H9 (cell line): ENCODE measurements around the gene PGM1. TPM values are rescaled to one million over a fixed set of nuclear protein-coding genes. Genes with fewer than 3 reads are reported as not detected.

Experiments used
- DNase-seq: peaks from one replicate; pipeline ENCODE4 v3.0.0-alpha.2; 2017
- H2AFZ ChIP-seq: one replicate; pipeline ENCODE4 v1.6.1; 2013; ENCODE audit warnings: mild to moderate bottlenecking, low read length, control low read depth, moderate library complexity
- H2AK5ac ChIP-seq: 2 replicates; pipeline ENCODE4 v1.6.1; 2013; ENCODE audit warnings: low read length, control low read depth, mixed read lengths; ENCODE audit not compliant: insufficient read length
- H2BK120ac ChIP-seq: one replicate; pipeline ENCODE4 v1.6.1; 2013; ENCODE audit warnings: low read depth, mild to moderate bottlenecking, low read length, control low read depth, inconsistent platforms; ENCODE audit not compliant: poor library complexity, severe bottlenecking
- H2BK12ac ChIP-seq: 2 replicates; pipeline ENCODE4 v1.6.1; 2013; ENCODE audit warnings: low read length, control low read depth, mixed read lengths, low read depth; ENCODE audit not compliant: insufficient read length
- H2BK15ac ChIP-seq: 2 replicates; pipeline ENCODE4 v1.6.1; 2013; ENCODE audit warnings: low read depth, low read length, control low read depth
- H2BK20ac ChIP-seq: one replicate; pipeline ENCODE4 v1.6.1; 2013; ENCODE audit warnings: low read depth, mild to moderate bottlenecking, low read length, control low read depth, inconsistent platforms; ENCODE audit not compliant: poor library complexity, severe bottlenecking
- H2BK5ac ChIP-seq: 2 replicates; pipeline ENCODE4 v1.6.1; 2013; ENCODE audit warnings: low read length, control low read depth, mixed read lengths; ENCODE audit not compliant: insufficient read length
- H3K14ac ChIP-seq: 2 replicates; pipeline ENCODE4 v1.6.1; 2013; ENCODE audit warnings: low read length, control low read depth; ENCODE audit not compliant: insufficient read depth
- H3K18ac ChIP-seq: 2 replicates; pipeline ENCODE4 v1.6.1; 2013; ENCODE audit warnings: low read depth, mild to moderate bottlenecking, mixed read lengths, low read length, control low read depth; ENCODE audit not compliant: insufficient read length
- H3K23ac ChIP-seq: 2 replicates; pipeline ENCODE4 v1.6.1; 2013; ENCODE audit warnings: low read length, control low read depth, mixed read lengths, low read depth; ENCODE audit not compliant: insufficient read length
- H3K23me2 ChIP-seq: 2 replicates; pipeline ENCODE4 v1.6.1; 2013; ENCODE audit warnings: low read depth, mild to moderate bottlenecking, mixed read lengths, low read length, control low read depth; ENCODE audit not compliant: insufficient read length, poor library complexity, severe bottlenecking
- H3K27ac ChIP-seq: 2 replicates; pipeline ENCODE4 v1.5.1; 2013; ENCODE audit warnings: low read length, control low read depth, mixed read lengths, low read depth; ENCODE audit not compliant: insufficient read length
- H3K27me3 ChIP-seq: 2 replicates; pipeline ENCODE4 v1.6.1; 2013; ENCODE audit warnings: low read length, control low read depth, inconsistent platforms; ENCODE audit not compliant: insufficient read depth
- H3K4ac ChIP-seq: 2 replicates; pipeline ENCODE4 v1.6.1; 2013; ENCODE audit warnings: low read depth, mild to moderate bottlenecking, control low read depth, inconsistent platforms, low read length, moderate library complexity
- H3K4me1 ChIP-seq: 2 replicates; pipeline ENCODE4 v1.6.1; 2013; ENCODE audit warnings: low read length, control low read depth, inconsistent platforms; ENCODE audit not compliant: insufficient read depth
- H3K4me2 ChIP-seq: 2 replicates; pipeline ENCODE4 v1.6.1; 2013; ENCODE audit warnings: low read length, control low read depth, mixed read lengths; ENCODE audit not compliant: insufficient read length, insufficient read depth
- H3K56ac ChIP-seq: 2 replicates; pipeline ENCODE4 v1.6.1; 2013; ENCODE audit warnings: low read depth, mild to moderate bottlenecking, mixed read lengths, low read length, control low read depth; ENCODE audit not compliant: insufficient read length
- H3K79me1 ChIP-seq: 2 replicates; pipeline ENCODE4 v1.6.1; 2013; ENCODE audit warnings: low read depth, mild to moderate bottlenecking, moderate library complexity, low read length, control low read depth, inconsistent platforms; ENCODE audit not compliant: insufficient read depth, poor library complexity, severe bottlenecking
- H3K79me2 ChIP-seq: 2 replicates; pipeline ENCODE4 v1.6.1; 2013; ENCODE audit warnings: low read length, control low read depth, inconsistent platforms; ENCODE audit not compliant: insufficient read depth
- H3K9ac ChIP-seq: 2 replicates; pipeline ENCODE4 v1.6.1; 2013; ENCODE audit warnings: low read length, control low read depth, mixed read lengths; ENCODE audit not compliant: insufficient read length; ENCODE audit errors: extremely low read depth
- H3K9me3 ChIP-seq: one replicate; pipeline ENCODE4 v1.6.1; 2013; ENCODE audit warnings: low read depth, low read length, inconsistent platforms; ENCODE audit not compliant: control insufficient read depth
- H3T11ph ChIP-seq: one replicate; pipeline ENCODE4 v1.6.1; 2013; ENCODE audit warnings: mild to moderate bottlenecking, low read length, control low read depth, inconsistent platforms
- H4K20me1 ChIP-seq: one replicate; pipeline ENCODE4 v1.6.1; 2013; ENCODE audit not compliant: control insufficient read depth, insufficient read length, insufficient read depth
- H4K5ac ChIP-seq: 2 replicates; pipeline ENCODE4 v1.6.1; 2013; ENCODE audit warnings: low read depth, mild to moderate bottlenecking, mixed read lengths, low read length, control low read depth; ENCODE audit not compliant: insufficient read length
- H4K8ac ChIP-seq: replicated peaks from 2 replicates; pipeline ENCODE4 v1.6.1; 2013; ENCODE audit warnings: low read length, control low read depth, mixed read lengths, low read depth; ENCODE audit not compliant: insufficient read length
- H4K91ac ChIP-seq: 2 replicates; pipeline ENCODE4 v1.6.1; 2013; ENCODE audit warnings: low read depth, mild to moderate bottlenecking, moderate library complexity, mixed read lengths, low read length, control low read depth; ENCODE audit not compliant: insufficient read length
- H3K27ac Mint-ChIP-seq, 3 experiments: 2 replicates in 2 of 3; 3 replicates in 1 of 3; pipeline ENCODE4 v1.8.0; 2020 to 2021; ENCODE audit warnings: mixed read lengths in 3 of 3, mild to moderate bottlenecking in 1 of 3, moderate library complexity in 1 of 3
- H3K27me3 Mint-ChIP-seq: 2 replicates; pipeline ENCODE4 v1.8.0; 2021; ENCODE audit warnings: low read depth, mild to moderate bottlenecking, moderate library complexity, mixed read lengths
- H3K36me3 Mint-ChIP-seq, 3 experiments: 2 replicates in 2 of 3; 3 replicates in 1 of 3; pipeline ENCODE4 v1.8.0; 2020 to 2021; ENCODE audit warnings: low read depth in 3 of 3, mixed read lengths in 3 of 3; ENCODE audit not compliant: insufficient read depth in 1 of 3
- H3K4me1 Mint-ChIP-seq, 2 experiments: 2 replicates each; pipeline ENCODE4 v1.8.0; 2020; ENCODE audit warnings: mixed read lengths in 2 of 2
- H3K4me3 Mint-ChIP-seq, 2 experiments: 2 replicates in 1 of 2; 3 replicates in 1 of 2; pipeline ENCODE4 v1.8.0; 2020 to 2021; ENCODE audit warnings: mild to moderate bottlenecking in 2 of 2, mixed read lengths in 2 of 2, moderate library complexity in 1 of 2
- H3K9me3 Mint-ChIP-seq, 2 experiments: 2 replicates in 1 of 2; 3 replicates in 1 of 2; pipeline ENCODE4 v1.8.0; 2020; ENCODE audit warnings: mild to moderate bottlenecking in 2 of 2, mixed read lengths in 2 of 2, moderate library complexity in 1 of 2
- WGBS: extraction: QIAGEN DNeasy Blood & Tissue Kit; methylation state at CpG from one replicate; pipeline ENCODE4 v1.1.7; 2013; ENCODE audit warnings: missing lambda C conversion rate, low lambda C conversion rate, mixed read lengths; ENCODE audit not compliant: insufficient read length; ENCODE audit errors: extremely low coverage; 5-methylcytosine and 5-hydroxymethylcytosine counted together
- total RNA-seq: library from RNA; stranded (reverse); gene quantifications from 2 replicates; pipeline ENCODE4 v1.2.1, GENCODE V29; 2021
- TF ChIP-seq, protein P1 (sequence below): fragments of 200-600 bp; sonication (generic); conservative IDR thresholded peaks from 3 replicates; pipeline ENCODE4 v1.8.0; 2021; ENCODE audit warnings: antibody characterized with exemption, mild to moderate bottlenecking

PGM1 gene
- total RNA-seq, 1 experiment from 2014 or later = 56.4 TPM

DNA sequence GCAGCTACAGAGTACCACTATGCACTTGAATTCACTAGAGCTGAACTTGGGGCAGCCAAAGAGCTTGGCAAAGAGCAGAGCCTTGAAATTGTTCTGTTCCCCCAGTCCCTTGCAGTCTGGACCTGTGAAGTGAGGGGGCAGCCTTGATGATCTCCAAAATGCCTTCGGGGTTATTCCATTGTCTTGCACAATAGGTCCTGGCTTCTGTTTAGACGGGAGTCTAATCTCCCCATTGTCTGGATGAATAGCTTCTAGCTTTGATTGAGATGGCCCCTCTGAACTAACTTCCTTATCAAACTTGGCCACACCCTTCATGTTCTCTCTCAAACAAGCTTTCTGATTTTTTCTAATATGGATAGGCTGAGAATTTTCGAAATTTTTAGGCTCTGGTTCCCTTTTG lies 72.6 kb downstream of the PGM1 start:
- Mint-ChIP-seq H3K27ac (no peak overlapping the region), H3K4me1 (peaks cover 27 to 35% of the 10 kb centered on the region in 2 experiments), H3K9me3 (peaks cover 0 to 5% of the 10 kb centered on the region in 2 experiments; a peak in 1 of 5 replicates), H3K4me3 (no peak overlapping the region), H3K36me3 (peaks cover 0 to 3% (median 2%) of the 10 kb centered on the region in 3 experiments; a peak in 2 of 7 replicates), H3K27me3 (no peaks in the 10 kb centered on the region)
- no peak overlapping the region for H3T11ph ChIP-seq
- WGBS = no CpG with 5 or more reads among the region's 3 CpGs
- H3K56ac ChIP-seq = no peak overlapping the region
- H3K4me2 ChIP-seq = no peak overlapping the region
- no peak overlapping the region for H3K23ac ChIP-seq
- TF ChIP-seq, protein P1, sequence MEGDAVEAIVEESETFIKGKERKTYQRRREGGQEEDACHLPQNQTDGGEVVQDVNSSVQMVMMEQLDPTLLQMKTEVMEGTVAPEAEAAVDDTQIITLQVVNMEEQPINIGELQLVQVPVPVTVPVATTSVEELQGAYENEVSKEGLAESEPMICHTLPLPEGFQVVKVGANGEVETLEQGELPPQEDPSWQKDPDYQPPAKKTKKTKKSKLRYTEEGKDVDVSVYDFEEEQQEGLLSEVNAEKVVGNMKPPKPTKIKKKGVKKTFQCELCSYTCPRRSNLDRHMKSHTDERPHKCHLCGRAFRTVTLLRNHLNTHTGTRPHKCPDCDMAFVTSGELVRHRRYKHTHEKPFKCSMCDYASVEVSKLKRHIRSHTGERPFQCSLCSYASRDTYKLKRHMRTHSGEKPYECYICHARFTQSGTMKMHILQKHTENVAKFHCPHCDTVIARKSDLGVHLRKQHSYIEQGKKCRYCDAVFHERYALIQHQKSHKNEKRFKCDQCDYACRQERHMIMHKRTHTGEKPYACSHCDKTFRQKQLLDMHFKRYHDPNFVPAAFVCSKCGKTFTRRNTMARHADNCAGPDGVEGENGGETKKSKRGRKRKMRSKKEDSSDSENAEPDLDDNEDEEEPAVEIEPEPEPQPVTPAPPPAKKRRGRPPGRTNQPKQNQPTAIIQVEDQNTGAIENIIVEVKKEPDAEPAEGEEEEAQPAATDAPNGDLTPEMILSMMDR = no peak
- no peak overlapping the region for H4K5ac ChIP-seq
- no peak overlapping the region for H3K4ac ChIP-seq
- no peak overlapping the region for H2BK15ac ChIP-seq
- no peak overlapping the region for H2BK12ac ChIP-seq
- H4K91ac ChIP-seq = no peak overlapping the region
- H3K14ac ChIP-seq = no peak overlapping the region
- H3K79me1 ChIP-seq = no peaks in the 10 kb centered on the region
- no peaks in the 10 kb centered on the region for H3K79me2 ChIP-seq
- H3K4me1 ChIP-seq = peaks cover 12% of the 10 kb centered on the region; the same call in 1 of the 2 replicates
- no peak for DNase-seq
- no peak overlapping the region for H2AFZ ChIP-seq
- H2BK5ac ChIP-seq = no peak overlapping the region
- no peak overlapping the region for H2BK20ac ChIP-seq
- no peak overlapping the region for H2AK5ac ChIP-seq
- H2BK120ac ChIP-seq = no peak overlapping the region
- no peak overlapping the region for H3K9ac ChIP-seq
- H4K20me1 ChIP-seq = no peaks in the 10 kb centered on the region
- H3K27me3 ChIP-seq = no peaks in the 10 kb centered on the region
- no peak overlapping the region for H3K27ac ChIP-seq
- no peaks in the 10 kb centered on the region for H3K23me2 ChIP-seq
- H3K9me3 ChIP-seq = no peaks in the 10 kb centered on the region
- no peak overlapping the region for H4K8ac ChIP-seq
- H3K18ac ChIP-seq = no peak overlapping the region
